Occipital lobe (tissue), 2 donors: ENCODE data around the gene VSIG8. TPM values are rescaled to one million over a fixed set of nuclear protein-coding genes. Genes with fewer than 3 reads are reported as not detected.
A peak's percentile ranks its signal among the peaks of the same experiment; 100 is the strongest.

Experiments
- DNase-seq: peaks from one replicate; lab custom pipeline; 2025; lab: John Stamatoyannopoulos, UW
- total RNA-seq: library from RNA; depleted of rRNA; stranded (reverse); fragments of >200 nt; gene quantifications from one replicate; pipeline ENCODE4 v1.2.3, GENCODE V29; 2014

VSIG8 gene
- total RNA-seq, 1 donor from 2014 or later: not detected

- no peak for DNase-seq
Observed at GRCh38 chr1:159857889-159858288, 4.6 kb downstream of the VSIG8 start.

GRCh38 chr1:159856576-159856975 is 5.9 kb downstream of the VSIG8 start:
- DNase-seq: no peak

DNA sequence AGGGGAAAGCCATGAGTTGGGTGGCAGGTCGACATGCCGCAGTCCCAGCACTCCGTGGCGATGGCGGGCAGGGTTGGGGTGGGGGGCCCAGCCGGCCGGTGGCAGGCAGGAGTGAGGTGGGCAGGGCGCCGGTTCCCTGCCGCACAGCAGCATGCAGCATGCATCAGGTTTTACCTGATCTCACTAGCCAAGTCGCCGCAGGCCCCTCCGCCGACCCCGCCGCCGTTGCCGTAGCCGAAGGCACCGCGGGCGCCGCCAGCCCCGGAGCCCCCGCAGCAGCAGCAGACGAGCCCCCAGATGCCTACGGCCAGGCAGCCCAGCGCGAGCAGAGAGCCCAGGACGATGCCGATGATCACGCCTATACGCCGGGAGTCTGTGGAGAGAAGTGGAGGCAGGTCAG is 6.7 kb downstream of the VSIG8 start:
- DNase-seq: no peak

DNA sequence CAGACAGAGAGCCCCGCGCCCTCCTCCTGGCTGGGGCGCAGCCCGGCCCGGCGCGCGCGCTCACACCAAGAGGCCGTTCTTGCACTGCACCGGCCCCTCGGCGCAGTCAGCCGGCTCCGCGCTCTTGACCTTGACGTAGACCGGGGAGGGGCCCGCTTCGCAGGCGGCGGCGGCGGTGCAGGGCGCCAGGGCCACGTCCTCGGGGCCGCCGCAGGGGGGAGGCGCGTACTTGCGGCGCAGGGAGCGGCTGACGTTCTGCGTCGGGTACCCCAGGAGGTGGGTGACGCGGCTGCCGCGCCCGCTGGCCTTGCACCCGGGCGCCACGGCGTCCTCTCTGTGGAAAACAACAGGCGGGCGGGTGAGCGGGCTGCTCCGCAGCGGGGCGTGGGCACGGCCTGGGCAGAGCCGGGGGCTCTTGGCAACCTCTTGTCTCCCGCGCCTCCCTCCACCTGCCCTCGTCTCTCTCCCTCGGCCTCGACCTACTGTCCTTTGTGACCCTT is 7.7 kb downstream of the VSIG8 start:
- peak; percentile 71 for DNase-seq

GRCh38 chr1:159854116-159854692 is 8.3 kb downstream of the VSIG8 start:
- no peak for DNase-seq

DNA sequence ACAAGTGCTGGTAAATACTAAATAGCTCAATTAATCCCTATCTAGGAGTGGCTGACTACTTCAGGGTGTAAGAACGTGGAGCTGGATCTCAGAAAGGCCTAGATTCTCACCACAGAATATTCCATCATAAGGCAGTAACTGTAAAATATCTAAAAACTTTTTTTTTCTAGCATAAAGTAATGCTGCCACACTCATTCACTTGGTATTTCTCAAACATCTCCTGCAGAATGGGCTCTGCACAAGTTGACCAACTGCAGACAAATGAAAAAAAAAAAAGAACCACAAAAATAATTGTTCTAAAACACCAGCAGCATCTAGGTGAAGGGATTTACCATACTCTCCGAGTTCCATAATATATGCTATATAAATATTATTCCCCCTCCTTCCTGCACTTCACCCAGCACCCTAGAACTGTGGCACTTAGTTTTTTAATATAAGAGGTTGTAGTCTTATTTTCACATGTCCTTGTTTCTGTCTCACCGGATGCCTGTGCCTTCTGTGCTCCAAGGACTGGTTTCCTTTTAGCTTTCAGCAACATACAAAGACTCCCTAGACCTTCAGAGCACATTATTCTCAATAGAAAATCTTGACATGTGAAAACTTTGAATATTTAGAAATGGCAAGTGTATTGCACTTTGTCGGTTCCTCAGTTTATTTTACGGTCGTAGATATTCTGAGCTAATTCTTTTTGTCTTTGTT is 8.9 kb downstream of the VSIG8 start:
- no peak for DNase-seq

DNA sequence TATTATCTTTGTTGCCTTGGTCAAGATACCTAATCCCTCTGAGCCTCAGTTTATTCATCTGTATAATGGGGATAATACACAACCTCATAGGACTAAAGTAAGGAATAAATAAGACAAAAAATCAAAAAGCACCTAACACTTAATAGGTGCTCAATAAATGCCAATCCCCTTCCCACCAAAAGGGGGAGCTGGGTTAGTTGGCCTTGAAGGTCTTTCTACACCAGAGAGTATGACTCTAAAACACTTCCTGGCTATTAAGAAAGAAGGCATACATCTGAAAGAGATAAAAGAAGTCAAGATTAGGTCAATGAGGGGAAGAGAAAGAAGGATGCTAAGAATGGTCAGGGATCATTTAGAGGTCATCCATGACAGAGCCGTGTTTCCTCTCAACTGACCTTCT is 11.1 kb downstream of the VSIG8 start:
- no peak for DNase-seq

GRCh38 chr1:159849626-159850366 is 12.7 kb downstream of the VSIG8 start:
- no peak for DNase-seq

DNA sequence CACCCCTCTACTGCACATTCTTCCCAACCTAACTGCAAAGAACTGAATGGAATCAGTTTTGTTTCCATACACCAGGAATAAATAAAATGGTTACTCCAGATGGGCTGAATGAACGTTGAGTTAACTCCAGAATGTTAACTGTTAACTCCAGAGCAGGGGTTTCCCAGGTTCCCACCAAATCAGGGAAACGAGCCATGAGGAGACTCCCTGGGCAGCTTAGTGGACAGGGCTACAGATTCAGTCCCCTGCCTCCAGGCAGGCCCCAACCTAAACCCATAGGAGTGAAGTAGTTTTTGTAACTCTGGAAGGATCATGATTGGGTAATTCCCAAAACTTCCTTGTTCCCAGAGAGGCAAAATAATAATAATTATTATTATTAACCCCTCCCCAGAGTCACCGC is 14.1 kb downstream of the VSIG8 start:
- no peak for DNase-seq

DNA sequence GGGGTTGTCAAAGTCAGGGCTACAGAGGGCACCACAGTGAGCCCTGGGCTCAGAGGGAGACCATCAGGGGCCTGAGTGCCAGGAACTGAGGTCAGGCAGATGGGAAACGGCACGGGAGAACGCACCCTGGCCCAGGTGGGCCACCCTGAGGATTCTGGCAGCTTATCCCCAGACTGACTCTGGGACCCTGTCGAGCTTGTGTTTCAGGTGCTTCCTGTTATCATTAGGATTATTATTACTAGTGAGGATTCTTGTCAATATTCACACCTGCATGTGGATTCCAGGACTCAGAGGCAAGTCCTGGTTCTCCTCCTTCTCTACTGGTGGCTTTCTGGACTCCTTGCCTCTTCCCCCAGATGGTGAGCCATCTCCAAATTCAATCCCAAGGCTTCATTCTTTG is 15.2 kb downstream of the VSIG8 start:
- DNase-seq: no peak

DNA sequence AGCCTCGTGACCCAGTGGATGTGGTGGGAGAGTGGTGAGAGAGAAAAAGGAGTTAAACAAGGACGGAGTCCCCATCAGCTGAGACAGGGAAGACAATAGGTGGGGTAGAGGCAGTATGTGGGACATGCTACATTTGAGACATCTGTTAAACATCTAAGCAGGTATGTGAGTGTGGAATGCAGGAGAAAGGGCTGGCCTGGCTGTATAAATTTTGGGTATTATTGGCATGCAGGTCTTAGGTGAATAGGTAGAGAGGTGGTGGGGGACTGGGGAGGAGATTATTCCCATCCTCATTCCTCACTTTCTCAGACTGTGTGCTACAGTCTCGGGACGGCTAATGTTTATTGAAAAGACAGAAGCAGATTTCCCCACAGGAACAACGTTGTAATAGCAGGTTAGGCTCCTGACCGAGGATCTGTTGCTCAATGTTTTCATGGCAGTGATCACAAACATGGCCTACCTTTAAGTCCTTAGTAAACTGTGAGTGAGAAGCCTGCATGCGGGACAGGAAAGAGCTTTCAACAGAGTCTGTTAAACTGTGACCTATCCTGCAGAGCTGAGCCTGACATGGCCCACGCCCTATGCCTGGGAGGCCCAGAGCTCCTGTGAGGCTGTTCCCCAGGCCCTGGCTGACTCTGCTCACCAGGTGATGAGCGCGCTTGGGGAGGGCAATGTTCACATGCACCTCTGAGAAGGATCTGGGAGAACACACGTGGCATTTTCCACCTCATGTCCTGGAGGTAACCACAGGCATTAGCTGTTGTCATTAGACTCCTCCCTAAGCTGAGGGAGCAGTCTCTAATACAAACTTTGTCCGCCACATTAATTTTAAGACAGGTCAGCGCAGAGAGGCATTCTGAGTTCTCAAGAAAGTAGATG is 16.5 kb downstream of the VSIG8 start:
- DNase-seq: no peak

- DNase-seq: no peak
Observed at GRCh38 chr1:159843459-159843858, 19.0 kb downstream of the VSIG8 start.

DNA sequence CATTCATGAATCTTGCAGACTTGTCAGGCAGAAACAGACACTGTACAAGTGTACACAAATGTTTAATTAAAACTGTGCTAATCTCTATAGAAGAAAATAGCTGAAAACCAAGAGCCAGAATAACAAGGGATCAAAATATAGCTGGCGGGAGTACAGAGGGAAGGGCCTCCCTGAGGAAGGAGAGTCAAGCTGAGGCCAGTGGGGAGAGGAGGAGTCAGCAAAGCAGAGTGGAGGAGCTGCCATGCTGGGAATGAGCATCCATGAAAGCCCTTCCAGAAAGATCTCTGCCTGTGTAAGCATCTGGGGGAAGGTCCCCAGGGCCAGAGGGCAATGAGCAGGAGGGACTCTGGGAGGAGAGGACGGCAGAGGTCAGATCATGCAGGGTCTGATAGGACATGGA is 20.7 kb downstream of the VSIG8 start:
- DNase-seq: no peak

DNA sequence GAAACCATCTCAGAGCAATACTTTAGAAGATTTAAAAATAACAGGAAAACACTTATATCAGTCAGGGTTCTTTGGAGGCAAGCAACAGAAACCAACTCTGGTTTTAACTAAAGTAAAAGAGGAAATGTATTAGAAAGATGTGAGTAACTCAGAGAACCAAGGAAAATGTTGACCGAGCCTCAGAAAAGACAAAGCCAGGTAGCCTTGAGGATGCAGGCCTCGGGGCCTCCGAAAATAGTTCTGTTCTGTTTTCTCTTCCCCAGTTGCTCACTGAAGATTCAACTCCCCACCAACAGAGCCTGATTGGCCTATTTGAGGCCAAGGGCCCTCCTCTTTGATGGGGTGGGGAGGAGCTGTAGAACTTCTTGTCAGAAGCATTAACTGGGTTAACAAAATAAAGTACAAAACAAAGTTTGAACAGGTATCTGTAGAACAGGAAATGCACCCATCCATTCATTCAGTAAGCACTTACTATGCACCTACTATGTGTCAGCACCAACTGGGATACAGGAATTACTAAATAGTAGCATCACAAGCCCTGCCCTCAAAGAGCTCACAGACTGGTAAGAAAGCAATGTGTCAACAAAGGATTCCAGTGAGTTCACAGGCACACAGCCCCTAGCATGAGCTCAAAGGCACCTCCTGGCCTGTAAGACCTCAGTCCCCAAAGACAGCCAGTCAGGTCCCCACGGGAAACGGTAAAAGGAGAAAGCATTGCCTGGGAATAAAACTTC is 23.2 kb downstream of the VSIG8 start:
- DNase-seq: no peak

DNA sequence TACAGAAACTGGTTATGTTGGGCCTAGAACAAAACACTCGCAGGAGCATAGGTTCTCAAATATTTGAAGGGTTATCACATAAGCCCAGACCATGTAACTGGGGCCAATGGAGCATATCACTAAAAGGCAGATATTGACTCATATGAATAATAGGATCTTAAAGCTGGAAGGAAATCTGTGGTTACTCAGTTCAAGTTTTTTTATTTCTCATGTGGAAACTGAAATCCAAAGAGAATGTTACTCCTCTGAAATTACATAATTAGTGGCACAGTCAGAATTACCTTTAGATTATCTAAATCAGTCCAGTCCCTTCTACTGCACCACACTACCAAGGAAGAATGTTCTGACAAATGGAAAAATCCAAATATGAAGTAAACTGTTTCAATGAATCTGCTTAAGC is 23.7 kb downstream of the VSIG8 start:
- DNase-seq: no peak

- DNase-seq: no peak
Observed at GRCh38 chr1:159835862-159836525, 26.5 kb downstream of the VSIG8 start.

- DNase-seq: no peak
Observed at GRCh38 chr1:159835356-159835755, 27.1 kb downstream of the VSIG8 start.

GRCh38 chr1:159832309-159832708 is 30.1 kb downstream of the VSIG8 start:
- DNase-seq: no peak

GRCh38 chr1:159831412-159832141 is 30.9 kb downstream of the VSIG8 start:
- DNase-seq: no peak

DNA sequence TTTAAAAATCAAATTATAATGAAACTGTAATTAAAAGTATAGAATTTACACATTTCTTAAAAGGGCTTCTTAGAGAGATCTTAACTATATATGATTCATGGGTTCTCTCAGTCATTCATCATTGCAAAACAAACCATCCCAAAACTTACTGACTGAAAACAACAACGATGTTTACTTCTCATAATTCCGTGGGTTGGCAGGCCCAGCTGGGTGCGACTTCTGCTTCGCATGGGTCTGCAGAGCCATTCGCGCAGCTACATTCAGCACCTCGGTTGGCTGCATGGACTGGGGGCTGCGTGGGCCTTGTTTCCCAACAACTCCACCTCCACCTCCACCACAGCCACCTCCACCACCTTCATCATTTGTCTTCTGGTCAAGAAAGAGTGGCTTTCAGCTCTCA is 31.7 kb downstream of the VSIG8 start:
- no peak for DNase-seq
